Natural killer cell treated with Interleukin-12 subunit alpha and Interleukin-12 subunit beta and Interleukin-15 and Interleukin-18, amount 100 ng/mL, for 72 hours (primary cell): Measurements from ENCODE around the gene FAM193A. TPM values are rescaled to one million over a fixed set of nuclear protein-coding genes. Genes with fewer than 3 reads are reported as not detected.
"Not testable (repeated sequence)": the region's sequence is repeated elsewhere in the genome, so short reads cannot be mapped to it uniquely, and the experiment has no call there.

ENCODE experiments used
- ATAC-seq, 2 donors: fragments of 150-1000 bp; cut with Tn5 transposase in 1 of 2; sonication (Bioruptor Pico), chemical (Tn5 transposase) in 1 of 2; 2 replicates each; pipeline ENCODE4 v1.10.0; 2021
- DNase-seq: peaks from one replicate; pipeline ENCODE4 v3.0.0; 2022; ENCODE audit warnings: low spot score
- H3K27ac Mint-ChIP-seq, 2 donors: 1 replicate in 1 of 2; 2 replicates in 1 of 2; pipeline ENCODE4 v1.8.0; 2022; ENCODE audit warnings: mixed read lengths in 2 of 2, mild to moderate bottlenecking in 1 of 2, moderate library complexity in 1 of 2
- H3K27me3 Mint-ChIP-seq, 2 donors: 1 replicate in 1 of 2; 2 replicates in 1 of 2; pipeline ENCODE4 v1.8.0; 2022; ENCODE audit warnings: mixed read lengths in 2 of 2
- H3K36me3 Mint-ChIP-seq: one replicate; pipeline ENCODE4 v1.8.0; 2022; ENCODE audit warnings: mixed read lengths
- H3K4me1 Mint-ChIP-seq, 2 donors: 1 replicate in 1 of 2; 2 replicates in 1 of 2; pipeline ENCODE4 v1.8.0; 2022; ENCODE audit warnings: low read depth in 2 of 2, mixed read lengths in 2 of 2, mild to moderate bottlenecking in 1 of 2
- H3K4me3 Mint-ChIP-seq: one replicate; pipeline ENCODE4 v1.8.0; 2022; ENCODE audit warnings: mixed read lengths
- H3K9me3 Mint-ChIP-seq: 2 replicates; pipeline ENCODE4 v1.8.0; 2022; ENCODE audit warnings: mixed read lengths
- total RNA-seq, 2 donors: library from RNA; stranded (reverse); gene quantifications; one replicate each; pipeline ENCODE4 v1.2.3, GENCODE V29; 2022

FAM193A gene
- total RNA-seq, 2 donors from 2014 or later = 28.0 to 50.9 TPM

DNA sequence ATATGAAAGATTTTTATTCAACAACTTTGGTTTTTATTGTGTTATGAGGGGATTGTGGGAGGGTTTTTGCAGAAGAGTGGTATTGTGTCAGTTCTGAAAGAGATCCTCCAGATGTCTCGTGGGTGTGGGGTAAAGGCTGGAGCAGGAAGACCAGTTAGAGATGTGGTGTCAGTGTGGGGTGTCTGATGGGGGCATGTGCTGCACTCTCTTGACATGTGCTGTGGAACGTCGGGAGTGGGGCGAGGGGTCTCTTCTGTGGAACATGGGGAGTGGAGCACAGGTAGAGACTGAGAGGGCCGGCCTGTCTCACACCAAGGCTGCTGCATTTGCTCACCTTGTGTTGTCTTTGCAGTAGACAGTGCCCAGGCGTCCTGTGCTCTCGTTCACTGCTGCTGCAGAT is 37.6 kb downstream of the FAM193A start:
- Mint-ChIP-seq H3K27me3 (no peaks in the 10 kb centered on the region), H3K27ac (peak overlapping the region; percentile 4 to 86), H3K4me1 (peaks cover 43 to 51% of the 10 kb centered on the region in 2 donors), H3K4me3 (no peak overlapping the region), H3K9me3 (no peaks in the 10 kb centered on the region), H3K36me3 (no peaks in the 10 kb centered on the region)
- ATAC-seq = no peak
- no peak for DNase-seq

GRCh38 chr4:2574863-2575262 is 38.4 kb downstream of the FAM193A start:
- no peaks in the 10 kb centered on the region for H3K27me3 Mint-ChIP-seq
- peaks cover 47 to 53% of the 10 kb centered on the region in 2 donors for H3K4me1 Mint-ChIP-seq
- no peaks in the 10 kb centered on the region for H3K36me3 Mint-ChIP-seq
- no peak overlapping the region for H3K4me3 Mint-ChIP-seq
- no peaks in the 10 kb centered on the region for H3K9me3 Mint-ChIP-seq
- no peak overlapping the region for H3K27ac Mint-ChIP-seq
- DNase-seq = no peak
- no peak for ATAC-seq

DNA sequence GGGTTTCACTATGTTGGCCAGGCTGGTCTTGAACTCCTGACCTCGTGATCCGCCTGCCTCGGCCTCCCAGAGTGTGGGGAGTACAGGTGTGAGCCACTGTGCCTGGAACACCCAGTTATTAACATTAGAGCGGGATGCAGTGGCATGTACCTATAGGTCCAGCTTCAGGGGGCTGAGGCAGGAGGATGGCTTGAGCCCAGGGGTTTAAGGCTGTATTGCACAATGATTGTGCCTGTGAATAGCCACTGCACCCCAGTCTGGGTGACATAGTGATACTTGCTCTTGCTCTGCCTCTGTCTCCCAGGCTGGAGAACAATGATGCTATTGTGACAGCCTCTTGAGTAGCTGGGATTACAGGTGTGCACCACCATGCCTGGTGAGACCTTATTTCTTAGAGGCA is 39.8 kb downstream of the FAM193A start:
- Mint-ChIP-seq H3K4me3 (no peak overlapping the region), H3K36me3 (no peaks in the 10 kb centered on the region), H3K4me1 (peaks cover 34 to 40% of the 10 kb centered on the region in 2 donors), H3K27me3 (no peaks in the 10 kb centered on the region), H3K9me3 (no peaks in the 10 kb centered on the region), H3K27ac (no peak overlapping the region)
- DNase-seq = no peak
- ATAC-seq = no peak

DNA sequence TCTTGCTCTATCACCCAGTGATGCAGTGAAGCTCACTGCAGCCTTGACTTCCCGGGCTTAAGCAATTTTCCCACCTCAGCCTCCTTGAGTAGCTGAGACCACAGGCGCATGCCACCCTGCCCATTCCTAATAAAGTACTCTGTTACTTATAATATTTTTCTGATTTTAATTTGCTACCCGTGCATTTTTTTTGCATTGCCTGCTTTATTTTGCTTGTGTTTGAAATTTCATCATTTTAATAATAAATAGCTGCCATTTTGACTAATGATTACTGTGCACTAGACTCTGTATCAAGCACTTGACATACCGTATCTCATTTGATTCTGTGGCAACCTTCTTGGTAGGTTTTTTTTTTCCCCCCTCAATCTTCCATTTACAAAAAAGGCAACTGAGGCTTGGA is 41.7 kb downstream of the FAM193A start:
- no peak overlapping the region for H3K4me3 Mint-ChIP-seq
- no peak for ATAC-seq
- H3K27me3 Mint-ChIP-seq = no peaks in the 10 kb centered on the region
- no peak overlapping the region for H3K27ac Mint-ChIP-seq
- H3K4me1 Mint-ChIP-seq = peaks cover 36 to 40% of the 10 kb centered on the region in 2 donors
- H3K36me3 Mint-ChIP-seq = no peaks in the 10 kb centered on the region
- DNase-seq = no peak
- no peaks in the 10 kb centered on the region for H3K9me3 Mint-ChIP-seq

GRCh38 chr4:2579910-2580309 is 43.5 kb downstream of the FAM193A start:
- H3K9me3 Mint-ChIP-seq = no peaks in the 10 kb centered on the region
- no peaks in the 10 kb centered on the region for H3K36me3 Mint-ChIP-seq
- H3K27ac Mint-ChIP-seq = no peak overlapping the region
- no peaks in the 10 kb centered on the region for H3K27me3 Mint-ChIP-seq
- H3K4me1 Mint-ChIP-seq = peaks cover 34 to 35% of the 10 kb centered on the region in 2 donors
- ATAC-seq = no peak
- DNase-seq = no peak
- no peak overlapping the region for H3K4me3 Mint-ChIP-seq

DNA sequence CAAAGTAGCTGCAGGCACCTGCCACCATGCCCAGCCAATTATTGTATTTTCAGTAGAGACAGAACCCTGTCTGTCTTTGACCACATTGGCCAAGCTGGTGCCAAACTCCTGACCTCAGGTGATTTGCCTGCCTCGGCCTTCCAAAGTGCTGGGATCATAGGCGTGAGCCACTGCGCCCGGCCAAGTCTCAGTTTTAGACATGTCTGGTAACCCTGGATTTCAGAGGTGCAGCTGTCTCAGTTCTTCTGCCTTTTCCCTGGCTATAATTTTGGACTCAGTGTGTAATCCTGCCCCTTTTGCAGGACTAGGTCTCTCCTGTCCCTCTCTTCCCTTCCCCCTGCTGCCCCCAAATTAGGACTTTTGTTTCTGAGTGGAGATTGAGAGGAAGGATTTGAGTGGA is 46.6 kb downstream of the FAM193A start:
- no peaks in the 10 kb centered on the region for H3K9me3 Mint-ChIP-seq
- peaks cover 42 to 52% of the 10 kb centered on the region in 2 donors for H3K4me1 Mint-ChIP-seq
- no peak overlapping the region for H3K4me3 Mint-ChIP-seq
- peak overlapping the region in 1 of 2 donors; percentile 11 for H3K27ac Mint-ChIP-seq
- no peaks in the 10 kb centered on the region for H3K36me3 Mint-ChIP-seq
- ATAC-seq (no peak), DNase-seq (no peak)
- H3K27me3 Mint-ChIP-seq = no peaks in the 10 kb centered on the region

- H3K27ac Mint-ChIP-seq = peak overlapping the region in 1 of 2 donors; percentile 11
- peaks cover 44 to 56% of the 10 kb centered on the region in 2 donors for H3K4me1 Mint-ChIP-seq
- no peak overlapping the region for H3K4me3 Mint-ChIP-seq
- no peaks in the 10 kb centered on the region for H3K27me3 Mint-ChIP-seq
- H3K36me3 Mint-ChIP-seq = no peaks in the 10 kb centered on the region
- no peaks in the 10 kb centered on the region for H3K9me3 Mint-ChIP-seq
- no peak for DNase-seq
- ATAC-seq = no peak
Measured at GRCh38 chr4:2583517-2583916, 47.1 kb downstream of the FAM193A start.

DNA sequence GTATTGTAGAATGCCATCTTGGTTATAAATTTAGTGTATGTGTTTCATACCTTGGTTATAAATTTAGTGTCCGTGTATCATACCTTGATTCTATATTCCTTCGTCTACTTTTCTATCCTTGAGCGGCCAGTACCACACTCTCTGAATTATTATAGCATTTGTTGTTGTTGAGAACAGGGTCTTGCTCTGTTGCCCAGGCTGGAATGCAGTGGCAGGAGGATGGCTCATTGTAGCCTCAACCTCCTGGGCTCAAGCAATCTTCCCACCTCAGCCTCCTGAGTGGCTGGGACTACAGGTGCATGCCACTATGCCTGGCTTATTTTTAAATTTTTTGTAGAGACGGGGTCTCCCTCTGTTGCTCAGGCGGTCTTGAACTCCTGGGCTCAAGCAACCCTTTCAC is 50.1 kb downstream of the FAM193A start:
- Mint-ChIP-seq H3K4me3 (no peak overlapping the region), H3K27ac (peak overlapping the region in 1 of 2 donors; percentile 47), H3K9me3 (no peaks in the 10 kb centered on the region), H3K4me1 (peaks cover 55 to 66% of the 10 kb centered on the region in 2 donors), H3K36me3 (no peaks in the 10 kb centered on the region), H3K27me3 (no peaks in the 10 kb centered on the region)
- DNase-seq (no peak), ATAC-seq (no peak)

DNA sequence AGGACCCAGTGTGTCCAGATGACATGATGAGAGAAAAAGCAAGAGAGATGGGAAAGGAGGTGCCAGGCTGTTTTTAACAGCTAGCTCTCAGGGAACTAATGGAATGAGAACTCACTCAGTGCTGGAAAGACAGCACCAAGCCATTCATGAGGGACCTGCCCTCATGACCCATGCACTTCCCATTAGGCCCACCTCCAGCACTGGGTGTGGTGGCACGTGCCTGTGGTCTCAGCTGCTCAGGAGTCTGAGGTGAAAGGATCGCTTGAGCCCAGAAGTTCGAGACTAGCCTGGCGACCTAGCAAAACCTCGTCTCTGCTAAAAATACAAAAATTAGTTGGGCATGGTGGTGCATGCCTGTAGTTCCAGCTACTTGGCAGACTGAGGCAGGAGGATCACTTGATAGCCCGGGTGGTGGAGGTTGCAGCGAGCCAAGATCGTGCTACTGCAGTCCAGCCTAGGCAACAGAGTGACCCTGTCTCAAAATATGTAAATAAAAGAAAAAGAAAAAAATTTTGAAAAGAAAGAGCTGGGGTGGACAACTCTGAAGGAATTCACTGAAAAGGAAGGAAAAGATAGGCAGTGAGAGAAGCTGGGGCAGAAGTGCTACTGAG is 50.9 kb downstream of the FAM193A start:
- Mint-ChIP-seq H3K4me1 (peaks cover 48 to 62% of the 10 kb centered on the region in 2 donors), H3K9me3 (no peaks in the 10 kb centered on the region), H3K27me3 (no peaks in the 10 kb centered on the region), H3K36me3 (no peaks in the 10 kb centered on the region), H3K4me3 (no peak overlapping the region), H3K27ac (peak overlapping the region in 1 of 2 donors; percentile 47)
- DNase-seq (no peak), ATAC-seq (no peak)

DNA sequence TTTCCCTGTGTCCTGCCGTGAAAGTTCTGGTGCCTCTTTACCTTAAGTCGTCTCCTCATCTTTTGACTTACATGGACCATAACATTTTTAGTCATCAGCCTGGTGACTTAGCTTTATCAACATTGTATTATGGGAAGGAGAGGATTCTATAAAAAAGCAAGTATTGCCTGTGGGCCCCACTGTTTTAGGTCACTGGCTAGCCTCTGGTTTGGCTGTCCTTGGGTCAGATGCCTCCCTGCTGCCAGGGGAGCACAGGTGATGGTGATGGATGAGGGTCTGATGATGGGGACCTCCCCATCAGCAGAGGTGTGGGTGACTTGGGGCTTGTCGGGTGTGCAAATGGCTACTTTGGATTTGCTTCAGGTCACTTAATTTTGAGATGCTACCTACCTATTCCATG is 51.8 kb downstream of the FAM193A start:
- H3K36me3 Mint-ChIP-seq = no peaks in the 10 kb centered on the region
- peak overlapping the region in 1 of 2 donors; percentile 19 for H3K27ac Mint-ChIP-seq
- H3K27me3 Mint-ChIP-seq = no peaks in the 10 kb centered on the region
- H3K4me3 Mint-ChIP-seq = no peak overlapping the region
- peaks cover 50 to 61% of the 10 kb centered on the region in 2 donors for H3K4me1 Mint-ChIP-seq
- DNase-seq (no peak), ATAC-seq (no peak)
- no peaks in the 10 kb centered on the region for H3K9me3 Mint-ChIP-seq

DNA sequence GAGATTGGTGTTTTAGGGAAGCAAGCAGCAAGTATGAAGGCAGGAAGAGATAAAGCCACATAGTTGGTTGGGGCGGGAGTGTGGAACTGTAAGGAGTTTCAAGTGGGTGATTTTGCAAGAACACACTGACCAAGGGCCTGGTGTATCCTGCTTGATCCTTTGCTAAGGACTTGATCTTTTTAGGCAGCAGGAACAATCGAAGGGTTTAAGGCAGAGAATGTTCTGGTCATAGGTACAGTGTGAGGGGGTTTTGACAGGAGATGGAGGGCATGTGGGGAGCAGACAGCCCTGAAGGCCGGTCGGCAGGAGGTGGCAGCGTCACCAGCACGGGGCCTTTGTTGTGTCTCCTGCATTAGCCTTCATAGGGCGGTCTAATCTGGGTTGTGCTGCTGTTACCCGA is 54.7 kb downstream of the FAM193A start:
- no peak for DNase-seq
- Mint-ChIP-seq H3K36me3 (no peaks in the 10 kb centered on the region), H3K4me3 (peak overlapping the region; percentile 31), H3K9me3 (no peaks in the 10 kb centered on the region), H3K4me1 (peaks cover 55 to 60% of the 10 kb centered on the region in 2 donors), H3K27me3 (no peaks in the 10 kb centered on the region), H3K27ac (peak overlapping the region; percentile 48 to 73)
- peak; percentile 61 to 78 for ATAC-seq

DNA sequence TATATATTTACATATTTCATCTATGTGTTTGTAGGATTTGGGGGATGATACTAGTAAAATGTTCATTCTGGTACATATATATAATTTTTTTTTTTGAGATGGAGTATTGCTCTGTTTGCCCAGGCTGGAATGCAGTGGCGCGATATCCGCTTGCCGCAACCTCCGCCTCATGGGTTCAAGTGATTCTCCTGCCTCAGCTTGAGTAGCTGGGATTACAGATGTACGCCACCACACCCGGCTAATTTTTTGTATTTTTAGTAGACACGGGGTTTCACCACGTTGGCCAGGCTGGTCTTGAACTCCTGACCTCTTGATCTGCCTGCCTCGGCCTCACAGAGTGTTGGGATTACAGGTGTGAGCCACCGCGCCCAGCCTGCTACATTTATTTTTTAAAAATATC is 55.6 kb downstream of the FAM193A start:
- DNase-seq, H3K36me3 Mint-ChIP-seq, ATAC-seq, H3K4me3 Mint-ChIP-seq, H3K9me3 Mint-ChIP-seq, H3K27me3 Mint-ChIP-seq: not testable (repeated sequence)
- peak overlapping the region in 1 of 2 donors; percentile 69 for H3K27ac Mint-ChIP-seq
- peaks cover 54 to 59% of the 10 kb centered on the region in 2 donors for H3K4me1 Mint-ChIP-seq

GRCh38 chr4:2592572-2592971 is 56.1 kb downstream of the FAM193A start:
- ATAC-seq (peak in 1 of 2 donors; percentile 26), DNase-seq (no peak)
- Mint-ChIP-seq H3K27ac (peak overlapping the region in 1 of 2 donors; percentile 69), H3K9me3 (no peaks in the 10 kb centered on the region), H3K27me3 (no peaks in the 10 kb centered on the region), H3K4me1 (peaks cover 57 to 59% of the 10 kb centered on the region in 2 donors), H3K4me3 (no peak overlapping the region), H3K36me3 (no peaks in the 10 kb centered on the region)

DNA sequence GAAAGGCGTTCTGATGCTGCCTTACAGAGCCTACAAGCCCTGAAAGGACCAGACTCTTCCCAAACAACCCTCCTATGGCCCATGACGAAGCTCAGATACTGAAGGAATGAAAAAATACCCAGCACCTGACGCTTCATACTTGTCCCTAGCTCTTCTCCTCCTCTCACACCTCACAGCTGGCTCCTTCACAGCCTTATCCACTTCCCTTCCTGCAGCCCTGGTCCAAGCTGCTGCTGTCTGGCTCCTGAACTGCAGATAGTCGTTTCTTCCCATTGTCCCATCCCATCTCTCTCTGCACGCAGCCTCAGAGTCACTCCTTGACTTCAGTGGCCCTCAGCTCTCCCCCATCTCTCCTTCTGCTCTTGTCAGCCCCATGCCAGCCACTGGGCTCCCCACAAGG is 56.6 kb downstream of the FAM193A start:
- no peak overlapping the region for H3K4me3 Mint-ChIP-seq
- no peaks in the 10 kb centered on the region for H3K9me3 Mint-ChIP-seq
- peaks cover 57 to 59% of the 10 kb centered on the region in 2 donors for H3K4me1 Mint-ChIP-seq
- peak overlapping the region in 1 of 2 donors; percentile 52 for H3K27ac Mint-ChIP-seq
- DNase-seq (no peak), ATAC-seq (peak in 1 of 2 donors; percentile 30)
- H3K27me3 Mint-ChIP-seq = no peaks in the 10 kb centered on the region
- H3K36me3 Mint-ChIP-seq = no peaks in the 10 kb centered on the region

DNA sequence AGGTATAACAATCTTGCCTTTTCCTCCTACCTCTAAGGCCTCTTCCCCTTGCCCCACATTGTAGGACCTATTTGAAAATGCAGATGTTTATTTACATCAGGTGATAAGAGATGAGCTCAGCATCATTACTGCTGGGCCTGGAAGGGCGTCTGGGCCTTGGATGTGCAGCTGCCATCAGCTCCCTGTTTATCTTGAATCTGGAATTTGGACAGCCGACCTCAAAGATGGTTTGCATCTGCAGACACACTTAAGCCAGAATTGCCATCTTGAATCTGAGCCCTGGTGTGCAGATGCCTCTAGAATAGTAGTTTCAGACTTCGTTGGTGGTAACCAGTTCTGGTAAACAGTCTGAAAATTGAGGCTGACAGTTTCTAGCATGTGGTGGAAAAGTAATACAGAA is 59.0 kb downstream of the FAM193A start:
- Mint-ChIP-seq H3K27ac (peak overlapping the region in 1 of 2 donors; percentile 13), H3K36me3 (no peaks in the 10 kb centered on the region), H3K27me3 (no peaks in the 10 kb centered on the region), H3K4me1 (peaks cover 69 to 73% of the 10 kb centered on the region in 2 donors), H3K4me3 (no peak overlapping the region), H3K9me3 (no peaks in the 10 kb centered on the region)
- ATAC-seq (no peak), DNase-seq (no peak)
